DMS114 treated with DMSO at 0.1 percent for 48 hours (cell line): Measurements from ENCODE around the gene CBFA2T2.

Experiments
- DNase-seq: peaks from one replicate; lab custom pipeline; 2025; ENCODE audit not compliant: unreplicated experiment; lab: John Stamatoyannopoulos, UW

The CBFA2T2 gene

GRCh38 chr20:33675136-33675959 is 185.5 kb downstream of the CBFA2T2 start:
- DNase-seq, result peak; percentile 59

GRCh38 chr20:33676121-33676520 is 186.2 kb downstream of the CBFA2T2 start:
- DNase-seq, result no peak

GRCh38 chr20:33676652-33677645 is 187.1 kb downstream of the CBFA2T2 start:
- no peak for DNase-seq

- no peak for DNase-seq
Observed at GRCh38 chr20:33677991-33678702, 188.3 kb downstream of the CBFA2T2 start.

- DNase-seq, result no peak
Observed at GRCh38 chr20:33679758-33680485, 190.0 kb downstream of the CBFA2T2 start.

- no peak for DNase-seq
Observed at GRCh38 chr20:33680686-33681085, 190.8 kb downstream of the CBFA2T2 start.

GRCh38 chr20:33681288-33681687 is 191.4 kb downstream of the CBFA2T2 start:
- DNase-seq, result no peak

- no peak for DNase-seq
Observed at GRCh38 chr20:33681728-33682353, 191.9 kb downstream of the CBFA2T2 start.

GRCh38 chr20:33684533-33685327 is 194.8 kb downstream of the CBFA2T2 start:
- DNase-seq, result no peak

- no peak for DNase-seq
Observed at GRCh38 chr20:33685328-33686099, 195.6 kb downstream of the CBFA2T2 start.

GRCh38 chr20:33686100-33686983 is 196.4 kb downstream of the CBFA2T2 start, which contains the start of gene E2F1:
Gene E2F1 (minus strand): TSS chr20:33686385. CDS start chr20:33686264, 121 bp downstream.
- DNase-seq, result peak; percentile 84

GRCh38 chr20:33686984-33687366 is 197.1 kb downstream of the CBFA2T2 start:
- no peak for DNase-seq

- no peak for DNase-seq
Observed at GRCh38 chr20:33687370-33687915, 197.5 kb downstream of the CBFA2T2 start.

GRCh38 chr20:33687993-33688937 is 198.4 kb downstream of the CBFA2T2 start:
- no peak for DNase-seq

GRCh38 chr20:33688938-33689424 is 199.1 kb downstream of the CBFA2T2 start:
- no peak for DNase-seq

GRCh38 chr20:33689493-33689892 is 199.6 kb downstream of the CBFA2T2 start:
- no peak for DNase-seq
